ENCODE results near the gene CKMT2. TPM values are rescaled to one million over a fixed set of nuclear protein-coding genes. Genes with fewer than 3 reads are reported as not detected.

CKMT2 gene
- total RNA-seq, 1 experiment from 2014 or later: not detected

DNA sequence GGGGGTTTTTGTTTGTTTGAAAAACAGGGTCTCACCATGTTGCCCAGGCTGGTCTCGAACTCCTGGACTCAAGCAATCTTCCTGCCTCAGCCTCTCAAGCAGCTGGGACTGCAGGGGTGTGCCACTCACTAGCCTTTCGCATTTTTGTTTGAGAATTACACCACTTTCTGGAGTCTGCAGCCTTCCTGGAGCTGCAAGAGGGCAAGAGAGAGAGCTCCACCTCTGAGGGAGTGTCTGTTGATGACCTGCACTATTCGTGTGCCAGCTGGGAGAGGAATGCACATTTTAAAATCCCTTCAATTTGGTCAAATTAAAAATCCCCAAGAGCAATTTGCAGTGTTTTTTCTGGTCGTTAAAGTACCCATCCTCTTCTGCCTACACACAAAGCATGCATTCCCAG, 5.0 kb upstream of the CKMT2 start:
- Histone ChIP-seq H3K27ac (ENCODE audit: low read length) (no peak overlapping the region), H3K9me3 (ENCODE audit: control insufficient read depth, insufficient read depth, low read depth, low read length) (no peaks in the 10 kb centered on the region), H3K27me3 (ENCODE audit: control insufficient read depth, insufficient read depth, low read length) (no peaks in the 10 kb centered on the region), H3K4me1 (ENCODE audit: control insufficient read depth, insufficient read depth, low read length) (no peaks in the 10 kb centered on the region), H3K4me3 (ENCODE audit: low read depth in 2 of 2, low read length in 2 of 2) (no peak overlapping the region), H3K36me3 (ENCODE audit: control insufficient read depth, insufficient read depth, low read length) (no peaks in the 10 kb centered on the region)
- no TSS peak for BruUV-seq (replicated peaks)
- intact Hi-C loops (cut with micrococcal nuclease; ENCODE audit: unreplicated experiment) (no loop called here), in situ Hi-C loops (cut with HindIII; ENCODE audit: low pct_unique_long_range_greater_than_20kb, low sequenced_read_pairs) (no loop called here)
- CTCF ChIA-PET: no interaction called here
- POLR2A ChIA-PET: no interaction called here
- DNase-seq (ENCODE audit: low read depth, low spot score) (no peak), ATAC-seq (no peak)
- no peak for TF ChIP-seq TCF7L2 (IDR thresholded peaks at IDR 0.05; ENCODE audit: low read depth, low read length)
- TF ChIP-seq, protein P1, sequence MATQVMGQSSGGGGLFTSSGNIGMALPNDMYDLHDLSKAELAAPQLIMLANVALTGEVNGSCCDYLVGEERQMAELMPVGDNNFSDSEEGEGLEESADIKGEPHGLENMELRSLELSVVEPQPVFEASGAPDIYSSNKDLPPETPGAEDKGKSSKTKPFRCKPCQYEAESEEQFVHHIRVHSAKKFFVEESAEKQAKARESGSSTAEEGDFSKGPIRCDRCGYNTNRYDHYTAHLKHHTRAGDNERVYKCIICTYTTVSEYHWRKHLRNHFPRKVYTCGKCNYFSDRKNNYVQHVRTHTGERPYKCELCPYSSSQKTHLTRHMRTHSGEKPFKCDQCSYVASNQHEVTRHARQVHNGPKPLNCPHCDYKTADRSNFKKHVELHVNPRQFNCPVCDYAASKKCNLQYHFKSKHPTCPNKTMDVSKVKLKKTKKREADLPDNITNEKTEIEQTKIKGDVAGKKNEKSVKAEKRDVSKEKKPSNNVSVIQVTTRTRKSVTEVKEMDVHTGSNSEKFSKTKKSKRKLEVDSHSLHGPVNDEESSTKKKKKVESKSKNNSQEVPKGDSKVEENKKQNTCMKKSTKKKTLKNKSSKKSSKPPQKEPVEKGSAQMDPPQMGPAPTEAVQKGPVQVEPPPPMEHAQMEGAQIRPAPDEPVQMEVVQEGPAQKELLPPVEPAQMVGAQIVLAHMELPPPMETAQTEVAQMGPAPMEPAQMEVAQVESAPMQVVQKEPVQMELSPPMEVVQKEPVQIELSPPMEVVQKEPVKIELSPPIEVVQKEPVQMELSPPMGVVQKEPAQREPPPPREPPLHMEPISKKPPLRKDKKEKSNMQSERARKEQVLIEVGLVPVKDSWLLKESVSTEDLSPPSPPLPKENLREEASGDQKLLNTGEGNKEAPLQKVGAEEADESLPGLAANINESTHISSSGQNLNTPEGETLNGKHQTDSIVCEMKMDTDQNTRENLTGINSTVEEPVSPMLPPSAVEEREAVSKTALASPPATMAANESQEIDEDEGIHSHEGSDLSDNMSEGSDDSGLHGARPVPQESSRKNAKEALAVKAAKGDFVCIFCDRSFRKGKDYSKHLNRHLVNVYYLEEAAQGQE (IDR thresholded peaks at IDR 0.05; ENCODE audit: insufficient read depth in 1 of 2, low read depth in 2 of 2, low read length in 1 of 2): no peak
- TF ChIP-seq, protein P2, sequence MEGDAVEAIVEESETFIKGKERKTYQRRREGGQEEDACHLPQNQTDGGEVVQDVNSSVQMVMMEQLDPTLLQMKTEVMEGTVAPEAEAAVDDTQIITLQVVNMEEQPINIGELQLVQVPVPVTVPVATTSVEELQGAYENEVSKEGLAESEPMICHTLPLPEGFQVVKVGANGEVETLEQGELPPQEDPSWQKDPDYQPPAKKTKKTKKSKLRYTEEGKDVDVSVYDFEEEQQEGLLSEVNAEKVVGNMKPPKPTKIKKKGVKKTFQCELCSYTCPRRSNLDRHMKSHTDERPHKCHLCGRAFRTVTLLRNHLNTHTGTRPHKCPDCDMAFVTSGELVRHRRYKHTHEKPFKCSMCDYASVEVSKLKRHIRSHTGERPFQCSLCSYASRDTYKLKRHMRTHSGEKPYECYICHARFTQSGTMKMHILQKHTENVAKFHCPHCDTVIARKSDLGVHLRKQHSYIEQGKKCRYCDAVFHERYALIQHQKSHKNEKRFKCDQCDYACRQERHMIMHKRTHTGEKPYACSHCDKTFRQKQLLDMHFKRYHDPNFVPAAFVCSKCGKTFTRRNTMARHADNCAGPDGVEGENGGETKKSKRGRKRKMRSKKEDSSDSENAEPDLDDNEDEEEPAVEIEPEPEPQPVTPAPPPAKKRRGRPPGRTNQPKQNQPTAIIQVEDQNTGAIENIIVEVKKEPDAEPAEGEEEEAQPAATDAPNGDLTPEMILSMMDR (IDR thresholded peaks at IDR 0.05): no peak
- no peak for TF ChIP-seq SIN3A (IDR thresholded peaks at IDR 0.05; ENCODE audit: borderline replicate concordance, insufficient read depth, low read depth, low read length)
- TF ChIP-seq POLR2AphosphoS5 (IDR thresholded peaks at IDR 0.05; ENCODE audit: low read depth, low read length): no peak

DNA sequence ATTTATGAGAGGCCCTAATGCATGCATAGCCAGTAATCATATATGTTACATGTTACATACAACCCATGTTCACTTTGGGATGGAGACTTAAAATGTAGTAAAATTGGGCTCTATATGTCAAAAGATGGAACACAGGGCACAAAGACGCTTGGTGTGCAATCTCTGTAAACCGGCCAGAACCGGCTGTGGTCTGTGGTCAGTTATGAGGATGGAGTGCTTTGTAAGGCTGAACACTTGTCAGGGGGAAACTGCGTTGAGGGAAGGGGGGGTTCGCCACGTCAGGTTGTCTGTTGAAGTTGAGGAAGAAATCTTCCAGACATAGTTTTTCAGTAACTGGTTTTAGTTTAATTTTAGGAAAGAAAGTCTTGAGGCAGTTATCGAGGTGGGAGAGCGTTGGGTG, 2.7 kb upstream of the CKMT2 start:
- TF ChIP-seq SIN3A (IDR thresholded peaks at IDR 0.05; ENCODE audit: borderline replicate concordance, insufficient read depth, low read depth, low read length) (no peak), POLR2AphosphoS5 (IDR thresholded peaks at IDR 0.05; ENCODE audit: low read depth, low read length) (no peak), TCF7L2 (IDR thresholded peaks at IDR 0.05; ENCODE audit: low read depth, low read length) (no peak)
- TF ChIP-seq, protein P1 (IDR thresholded peaks at IDR 0.05; ENCODE audit: insufficient read depth in 1 of 2, low read depth in 2 of 2, low read length in 1 of 2): no peak
- TF ChIP-seq, protein P2 (IDR thresholded peaks at IDR 0.05): no peak
- no peak for ATAC-seq
- Histone ChIP-seq H3K4me3 (ENCODE audit: low read depth in 2 of 2, low read length in 2 of 2) (no peak overlapping the region), H3K27me3 (ENCODE audit: control insufficient read depth, insufficient read depth, low read length) (no peaks in the 10 kb centered on the region), H3K27ac (ENCODE audit: low read length) (no peak overlapping the region), H3K9me3 (ENCODE audit: control insufficient read depth, insufficient read depth, low read depth, low read length) (no peaks in the 10 kb centered on the region), H3K36me3 (ENCODE audit: control insufficient read depth, insufficient read depth, low read length) (no peaks in the 10 kb centered on the region), H3K4me1 (ENCODE audit: control insufficient read depth, insufficient read depth, low read length) (no peaks in the 10 kb centered on the region)
- intact Hi-C loops (cut with micrococcal nuclease; ENCODE audit: unreplicated experiment) (no loop called here), in situ Hi-C loops (cut with HindIII; ENCODE audit: low pct_unique_long_range_greater_than_20kb, low sequenced_read_pairs) (no loop called here)
- BruUV-seq (replicated peaks): no TSS peak
- ChIA-PET POLR2A (no interaction called here), CTCF (no interaction called here)
- no peak for DNase-seq (ENCODE audit: low read depth, low spot score)
